Stimulated activated CD4-positive, alpha-beta T cell treated with anti-CD3 and anti-CD28 coated beads, Interleukin-1b, Interleukin-23, amount 100 ng/mL, for 24 hours (primary cell): ENCODE results near the gene RBM18.
A peak's percentile ranks its signal among the peaks of the same experiment; 100 is the strongest.

Experiments
- DNase-seq, 4 experiments: peaks; one replicate each; pipeline ENCODE4 v3.0.0-alpha.2; 2020; ENCODE audit warnings: low read depth in 4 of 4, low spot score in 1 of 4

RBM18 gene

DNA sequence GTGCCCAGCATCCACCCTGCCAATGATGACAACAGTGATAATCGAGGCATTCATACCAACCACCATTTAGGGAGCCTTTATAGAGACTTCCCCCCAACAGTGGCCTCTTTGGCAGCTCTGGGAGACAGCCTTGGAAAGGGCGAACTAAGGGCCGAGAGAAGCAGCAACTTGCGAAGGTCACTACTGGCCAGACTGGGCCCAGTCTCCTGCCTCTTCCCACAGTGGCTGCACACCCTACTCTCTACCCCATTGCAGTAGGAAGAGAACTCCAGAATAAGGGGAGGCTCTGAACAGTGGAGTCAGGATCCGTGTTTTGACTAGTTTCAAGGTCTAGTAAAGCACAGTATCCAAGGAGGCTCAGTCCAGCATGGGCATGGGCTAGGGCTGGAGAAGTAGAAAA is 41.2 kb downstream of the RBM18 start:
- DNase-seq: no peak

DNA sequence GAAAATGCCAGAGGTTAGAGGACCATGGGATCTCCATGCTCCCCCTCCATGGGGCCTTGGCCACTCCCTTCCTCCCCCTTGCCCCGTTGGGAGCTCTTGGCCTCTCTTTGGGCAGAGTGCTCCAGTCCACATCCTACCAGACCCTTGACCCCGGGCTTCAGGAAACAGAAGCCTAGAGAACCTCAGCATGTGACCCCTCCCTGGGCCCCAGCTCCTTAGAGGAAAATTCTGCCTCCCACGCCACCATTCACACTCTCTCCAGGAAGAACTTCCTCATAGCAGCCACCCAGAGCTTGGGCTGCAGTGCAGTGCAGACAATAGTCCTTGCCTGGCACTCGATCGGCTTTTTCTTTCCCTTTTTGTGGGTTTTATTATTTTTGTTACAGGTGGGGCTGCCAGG is 41.8 kb downstream of the RBM18 start:
- no peak for DNase-seq

DNA sequence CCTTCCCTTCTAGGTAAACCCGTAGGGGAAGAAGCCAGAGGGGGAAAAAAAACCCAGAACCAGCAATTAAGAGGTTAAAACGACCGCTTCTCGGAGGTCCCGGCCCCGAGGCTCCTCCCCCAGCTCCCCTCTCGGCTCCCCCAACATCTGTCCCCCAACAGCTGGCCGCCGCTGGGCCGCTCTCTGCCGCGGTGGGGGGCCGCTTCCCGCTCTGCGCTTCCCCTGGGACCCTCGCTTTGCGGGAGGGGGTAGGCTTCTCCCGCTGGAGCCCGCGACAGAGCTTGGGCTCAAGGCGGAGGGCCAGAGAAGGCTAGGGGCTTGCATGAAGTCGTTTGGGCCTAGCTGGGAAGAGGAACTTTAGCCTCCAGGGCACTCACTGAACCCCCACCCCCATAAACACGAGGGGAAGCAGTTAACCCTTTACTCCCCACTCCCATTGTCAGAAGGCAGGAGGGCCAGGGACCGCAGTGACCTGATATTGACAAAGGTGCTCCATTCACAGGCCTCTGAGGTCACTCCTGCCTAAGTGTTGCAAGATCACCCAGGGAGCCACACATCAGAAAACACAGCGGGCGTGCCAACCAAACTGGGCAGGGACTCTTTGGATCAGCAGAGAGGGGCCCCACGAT is 43.3 kb downstream of the RBM18 start:
- DNase-seq: no peak

DNA sequence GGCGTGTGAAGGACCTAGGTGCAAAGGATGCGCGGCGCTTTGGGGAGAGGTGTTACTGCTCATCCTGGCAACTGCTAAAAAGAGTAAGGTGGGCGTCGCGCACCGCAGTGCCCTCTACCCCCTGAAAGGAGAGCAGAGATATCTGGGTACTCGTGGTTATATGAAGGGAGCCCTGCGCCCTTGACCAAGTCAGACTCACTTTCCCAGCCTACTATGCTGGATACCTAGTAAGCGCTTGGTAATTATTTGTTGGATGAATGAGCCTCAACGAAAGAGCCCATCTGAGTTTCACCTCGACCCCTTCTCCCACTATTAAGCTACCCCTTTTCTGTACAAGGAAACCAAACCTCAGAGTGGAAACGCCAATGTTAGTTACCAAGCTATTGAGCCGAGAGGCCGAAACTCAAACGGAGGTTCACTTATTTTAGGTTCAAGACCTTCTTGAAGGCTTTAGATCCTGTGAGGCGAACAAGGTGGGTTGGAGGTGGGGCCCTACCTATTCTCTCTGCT is 43.9 kb downstream of the RBM18 start:
- DNase-seq: no peak

DNA sequence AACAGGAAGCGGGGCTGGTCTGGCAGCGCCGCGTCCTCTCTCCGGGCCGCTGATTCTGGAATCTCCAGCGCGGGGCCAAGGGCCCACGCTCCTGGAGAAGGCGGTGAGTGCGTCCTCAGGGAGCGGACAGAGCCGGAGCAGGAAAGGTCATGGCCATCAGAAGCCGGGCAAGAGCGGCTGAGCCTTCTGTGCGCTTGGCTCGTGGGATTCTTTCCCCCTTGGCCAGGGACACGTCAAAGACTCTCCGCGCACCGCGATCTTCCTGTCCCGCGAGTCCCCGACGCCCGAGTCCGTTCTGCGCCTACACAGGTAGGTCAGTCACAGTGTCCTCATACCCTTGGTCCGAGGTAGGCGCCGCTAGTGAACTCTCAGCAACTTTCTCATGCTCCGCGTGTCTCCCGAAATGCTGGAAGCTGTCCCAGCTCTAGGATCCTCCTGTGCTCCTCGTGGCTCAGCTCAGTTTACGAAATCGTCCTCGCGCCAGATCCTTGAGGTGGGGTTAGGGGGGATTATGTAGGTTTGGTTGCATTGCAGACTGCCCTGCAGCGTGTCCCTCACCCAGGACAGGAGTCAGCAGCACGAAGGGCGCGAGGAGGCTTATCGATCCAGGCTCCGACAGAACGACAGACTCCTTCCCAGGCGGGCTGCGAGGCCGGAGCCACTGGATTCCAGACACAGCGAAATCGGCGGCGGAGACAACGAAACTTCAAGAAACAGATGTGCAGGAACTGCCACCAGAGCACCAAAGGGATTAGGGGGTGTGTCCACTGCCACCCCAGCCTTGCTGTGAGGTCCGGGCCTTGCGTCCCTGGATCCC is 44.6 kb downstream of the RBM18 start:
- no peak for DNase-seq

DNA sequence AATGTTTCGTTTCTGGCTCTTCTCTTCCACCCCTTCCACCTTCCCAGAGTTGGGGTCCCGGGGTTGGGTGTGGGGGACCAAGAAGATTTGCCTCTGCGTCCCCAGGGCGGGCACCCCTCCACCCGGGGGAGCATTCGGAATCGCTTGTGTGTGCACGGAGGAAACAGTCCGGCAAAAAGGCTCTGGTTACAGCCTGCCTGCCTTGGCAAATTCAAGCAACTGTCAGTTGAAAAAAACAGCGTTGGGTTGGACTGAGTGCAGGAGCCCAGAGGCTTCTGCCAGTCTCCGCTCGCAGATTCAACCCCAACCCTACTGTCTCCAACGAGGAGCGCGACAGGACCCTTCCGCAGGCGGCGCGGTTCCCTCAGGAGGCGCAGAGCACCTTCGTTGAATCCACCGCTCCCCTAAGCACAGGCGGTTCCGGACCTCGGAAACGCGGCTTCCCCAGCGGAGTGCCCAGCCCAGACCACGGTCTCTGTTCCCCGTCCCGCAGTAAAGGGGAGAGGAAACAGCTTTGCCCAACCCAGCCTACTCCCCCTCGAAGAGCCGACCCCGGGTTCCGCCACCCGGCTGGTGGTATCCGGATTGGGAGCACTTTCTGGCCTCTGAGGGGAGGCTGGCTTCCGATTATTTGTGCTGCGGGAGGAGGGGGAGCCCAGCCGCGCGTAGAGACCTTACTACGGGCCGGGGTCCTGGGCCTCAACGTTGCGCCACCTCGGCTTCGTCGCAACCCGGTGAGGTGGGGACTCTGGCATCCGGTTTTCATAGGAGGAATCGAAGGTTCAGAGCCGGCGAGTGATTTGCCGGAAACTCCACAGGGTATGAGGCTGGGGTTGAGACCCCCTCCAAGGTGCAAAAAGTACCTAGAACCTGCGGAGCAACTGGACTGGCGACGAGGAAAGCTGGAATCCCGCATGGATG is 45.4 kb downstream of the RBM18 start:
- DNase-seq: no peak

DNA sequence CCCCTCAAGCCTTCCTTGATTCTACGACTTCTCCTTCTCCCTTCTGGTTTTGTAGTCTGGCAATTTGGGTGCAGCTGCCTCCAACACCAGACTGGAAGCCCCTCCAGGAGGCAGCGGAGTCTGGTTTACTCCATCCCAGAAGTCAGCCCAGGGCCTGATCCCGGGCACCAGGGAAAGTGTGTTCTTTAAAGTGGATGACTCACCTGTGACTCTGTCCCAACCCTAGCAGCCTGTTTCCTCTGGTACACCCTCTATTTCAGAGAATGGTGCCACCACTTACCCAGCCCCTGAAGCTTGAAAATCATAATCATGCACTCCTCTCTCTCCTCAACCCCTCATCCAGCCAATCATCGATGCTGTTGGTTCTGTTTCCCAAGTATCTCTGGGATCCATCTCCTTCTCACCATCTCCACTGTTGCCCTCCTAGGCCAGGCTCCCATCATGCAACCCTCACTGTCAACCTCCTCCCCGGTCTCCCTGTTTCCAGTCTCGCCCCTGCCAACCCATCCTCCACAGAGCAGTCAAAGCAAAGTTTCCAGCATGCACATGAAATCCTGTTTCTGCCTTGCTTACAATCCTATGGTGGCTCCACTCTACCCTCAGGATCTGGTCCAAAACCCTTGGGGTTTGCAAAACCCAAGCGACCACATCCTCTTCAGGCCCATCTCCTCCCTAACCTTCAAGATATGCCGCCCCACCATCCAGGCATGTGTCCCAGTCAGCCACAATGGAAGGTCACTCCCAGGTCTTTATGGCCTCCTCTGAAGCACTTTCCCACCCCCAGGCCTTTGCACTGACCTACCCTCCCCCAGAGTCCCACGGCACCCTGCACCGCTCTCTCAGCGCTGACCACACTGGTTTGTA is 46.3 kb downstream of the RBM18 start:
- DNase-seq: no peak

DNA sequence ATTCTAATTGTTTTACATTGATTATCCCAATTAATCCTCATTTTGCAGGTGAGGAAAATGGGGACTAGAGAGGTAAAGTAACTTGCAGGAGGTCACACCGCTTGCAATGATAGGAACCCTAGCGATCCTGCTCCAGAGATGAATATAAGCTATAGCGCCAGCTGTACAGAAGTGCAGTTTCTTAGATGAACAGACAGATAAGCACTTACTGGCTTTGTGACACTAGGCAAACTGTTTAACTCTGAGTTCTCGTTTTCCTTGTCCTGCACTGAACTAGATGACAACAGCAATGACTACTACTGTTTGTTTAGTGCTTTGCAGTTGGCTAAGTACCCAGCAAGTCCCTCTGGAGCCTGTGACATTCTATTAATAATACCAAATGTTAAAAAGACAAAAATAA is 47.0 kb downstream of the RBM18 start:
- no peak for DNase-seq

DNA sequence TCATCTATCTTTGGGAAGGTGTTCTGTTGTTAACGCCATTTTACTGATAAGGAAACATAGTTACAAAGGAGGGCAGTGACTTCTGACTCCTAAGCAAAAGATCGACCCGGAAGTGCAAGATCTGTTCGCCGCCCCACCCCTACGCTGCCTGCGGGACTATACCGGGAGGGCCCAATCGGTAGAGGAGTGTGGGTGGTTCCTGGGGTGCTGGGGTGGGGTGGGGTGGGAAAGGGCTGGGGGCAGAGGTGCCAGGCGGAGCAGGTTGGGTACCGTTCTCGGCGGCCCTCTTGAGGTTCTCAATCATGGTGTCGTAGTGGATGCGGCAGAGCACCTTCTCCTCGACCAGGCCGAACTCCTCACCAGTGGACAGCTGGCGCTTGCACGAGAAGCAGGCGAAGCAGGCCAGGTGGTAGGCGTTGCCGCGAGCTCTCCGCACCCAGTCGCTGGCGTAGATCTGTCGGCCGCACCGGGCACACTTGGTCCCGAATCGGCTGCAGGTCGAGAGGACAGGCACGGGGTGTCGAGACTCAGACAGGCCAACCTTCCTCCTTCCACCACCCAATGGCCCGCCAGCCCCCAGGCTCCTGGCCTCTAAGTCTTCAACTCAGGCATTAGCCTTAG is 47.7 kb downstream of the RBM18 start:
- no peak for DNase-seq

DNA sequence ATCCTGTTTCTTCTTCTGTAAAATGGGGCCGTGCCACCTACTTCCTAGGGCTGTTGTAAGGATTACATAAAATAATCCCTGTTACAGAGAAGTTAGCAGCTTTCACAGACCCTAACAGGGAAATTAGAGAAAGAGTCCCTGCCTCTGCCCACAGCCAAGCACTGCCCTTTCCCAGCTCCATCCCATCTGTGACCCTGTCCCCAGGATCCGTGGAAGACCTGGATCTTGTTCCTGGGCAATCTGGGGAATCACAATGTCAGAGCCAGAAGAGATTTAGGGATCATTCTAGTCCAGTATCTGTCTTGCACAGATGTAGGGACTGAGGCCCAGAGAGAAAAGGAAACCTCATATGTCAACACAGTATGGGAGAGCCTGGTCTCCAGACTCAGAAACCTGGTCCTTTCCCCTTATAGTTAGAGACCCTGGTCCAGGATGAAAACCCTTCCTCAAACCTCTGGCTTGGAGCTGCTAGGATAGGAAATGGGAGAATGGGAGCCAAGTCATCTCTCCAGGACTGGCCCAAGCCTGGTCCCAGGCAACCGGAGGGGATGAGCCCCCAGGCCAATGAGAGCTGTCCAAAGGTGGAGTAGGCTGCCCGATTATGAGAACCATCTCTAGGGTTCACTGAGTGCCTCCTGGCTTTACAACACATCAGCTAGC is 48.4 kb downstream of the RBM18 start:
- no peak for DNase-seq

DNA sequence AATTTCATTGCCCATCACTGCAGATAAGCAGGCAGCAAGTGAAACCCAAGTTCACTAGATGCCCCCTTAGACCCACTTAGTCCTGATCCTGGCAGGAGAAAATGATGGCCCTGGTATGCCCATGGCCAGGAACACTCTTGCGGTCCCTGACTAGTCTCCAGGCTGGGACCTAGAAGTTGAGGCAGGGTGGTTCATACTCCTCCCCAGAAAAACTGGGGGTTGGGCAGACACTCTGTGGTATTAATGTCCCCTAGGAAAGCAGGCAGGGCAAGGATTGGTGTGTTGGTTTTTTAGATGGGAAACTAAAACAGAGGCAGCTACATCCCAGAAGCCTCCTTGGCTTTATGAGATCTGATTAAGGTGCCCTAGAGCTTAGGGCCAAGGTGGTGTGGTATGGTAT is 49.0 kb downstream of the RBM18 start:
- no peak for DNase-seq

DNA sequence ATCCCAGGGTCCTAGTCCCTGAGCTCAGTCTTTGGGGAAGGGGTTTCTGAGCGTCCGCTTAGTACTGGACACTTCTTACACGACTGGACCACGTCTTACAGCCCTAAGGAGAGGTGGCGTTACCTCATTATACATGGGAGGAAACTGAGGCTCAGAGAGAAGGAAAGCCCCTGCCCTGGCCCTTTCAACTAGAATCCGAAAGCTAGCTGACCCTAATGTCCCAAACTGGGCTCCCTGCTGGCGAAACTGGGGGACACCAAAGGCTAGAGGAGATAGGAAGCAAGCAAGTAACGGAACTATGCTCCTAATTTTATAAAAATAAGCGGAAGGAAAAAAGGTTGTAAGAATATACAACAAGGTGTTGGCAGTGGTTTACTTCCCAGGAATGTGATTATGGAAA is 50.1 kb downstream of the RBM18 start:
- no peak for DNase-seq

DNA sequence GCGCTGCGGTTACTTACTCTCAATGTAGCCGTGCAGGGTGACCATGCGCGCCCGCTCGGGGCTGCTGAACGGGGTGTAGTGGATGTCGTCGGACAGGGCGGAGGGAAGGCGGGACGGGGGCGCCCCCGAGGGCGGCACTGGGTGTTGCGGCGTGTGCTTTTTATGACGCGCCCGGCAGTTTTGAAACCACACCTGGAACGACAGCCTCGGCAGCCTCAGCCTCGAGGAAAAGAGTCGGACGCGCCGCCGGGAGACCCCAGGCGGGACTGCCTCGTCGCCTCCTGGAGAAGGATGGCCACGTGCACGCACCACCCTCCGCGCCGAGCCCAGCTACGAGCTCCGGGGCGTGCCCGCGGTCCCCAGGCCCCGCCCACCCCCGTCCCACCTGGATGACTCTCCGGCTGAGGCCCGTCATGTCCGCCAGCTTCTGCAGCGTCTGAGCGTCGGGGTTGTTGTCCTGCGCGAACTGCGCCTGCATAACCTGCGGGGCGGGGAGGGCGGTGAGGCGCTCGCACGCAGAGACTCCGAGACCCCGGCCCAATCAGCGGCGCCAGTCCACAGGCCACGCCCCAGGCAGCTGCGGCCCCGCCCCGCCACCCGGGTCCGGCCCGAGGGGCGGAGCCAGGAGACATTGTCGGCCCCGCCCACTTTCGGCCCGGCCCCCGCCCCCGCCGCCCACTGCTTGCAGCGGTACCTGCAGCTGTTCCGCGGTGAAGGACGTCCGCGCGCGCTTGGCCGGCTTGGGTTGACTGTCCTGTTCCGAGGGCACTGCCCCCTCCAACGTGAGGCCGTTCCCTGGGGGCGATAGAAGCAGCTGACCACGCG is 50.8 kb downstream of the RBM18 start:
- DNase-seq: peak in 3 of 4 experiments; percentile 9 to 38 (median 19)

DNA sequence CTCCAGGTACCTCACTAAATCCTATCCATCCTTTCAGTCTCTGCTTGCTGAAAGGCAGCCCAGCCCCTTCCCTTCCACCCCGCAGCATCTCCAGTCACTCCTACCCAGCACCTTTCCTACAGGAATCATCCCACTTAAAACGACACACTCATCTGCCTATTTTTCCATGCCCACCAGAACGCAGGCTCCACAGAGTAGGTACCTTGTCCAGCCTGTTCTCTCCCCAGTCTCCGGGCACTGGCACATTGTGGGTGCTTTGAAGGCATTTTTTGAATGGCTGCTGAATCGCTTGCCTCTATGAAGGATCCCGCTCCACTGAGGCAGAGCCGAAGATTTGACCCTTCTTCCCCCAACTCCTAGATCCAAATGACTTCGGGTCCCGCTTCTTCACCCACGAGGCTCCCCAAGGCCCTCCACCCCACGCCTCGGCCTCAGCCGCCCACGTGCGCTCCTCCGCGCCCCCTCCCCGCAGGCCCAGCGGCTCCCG is 51.5 kb downstream of the RBM18 start:
- DNase-seq: no peak

DNA sequence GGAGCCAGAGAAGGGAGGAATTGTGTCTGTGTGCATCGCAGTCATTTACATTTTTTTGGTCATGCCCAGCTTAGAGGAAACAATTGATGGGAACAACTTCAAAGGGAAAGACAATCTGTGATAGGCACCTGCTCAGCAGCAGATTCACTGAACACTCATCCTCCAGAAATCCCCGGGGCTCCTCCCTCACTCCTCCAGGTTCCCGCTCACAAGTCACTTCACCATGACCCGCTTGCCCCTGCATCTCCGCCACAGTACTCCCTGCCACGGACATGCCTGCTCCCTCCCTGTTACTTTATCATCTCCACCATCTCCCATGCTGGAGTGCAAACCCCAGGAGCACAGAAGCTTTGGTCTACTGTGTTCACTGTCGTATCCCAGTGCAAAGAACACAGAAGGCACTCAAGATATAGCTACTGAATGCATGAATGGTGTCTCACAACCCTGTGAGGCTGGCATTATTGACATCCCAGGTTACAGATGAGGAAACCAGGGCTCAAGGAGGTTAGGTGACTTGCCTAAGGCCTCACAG is 52.1 kb downstream of the RBM18 start:
- DNase-seq: no peak

DNA sequence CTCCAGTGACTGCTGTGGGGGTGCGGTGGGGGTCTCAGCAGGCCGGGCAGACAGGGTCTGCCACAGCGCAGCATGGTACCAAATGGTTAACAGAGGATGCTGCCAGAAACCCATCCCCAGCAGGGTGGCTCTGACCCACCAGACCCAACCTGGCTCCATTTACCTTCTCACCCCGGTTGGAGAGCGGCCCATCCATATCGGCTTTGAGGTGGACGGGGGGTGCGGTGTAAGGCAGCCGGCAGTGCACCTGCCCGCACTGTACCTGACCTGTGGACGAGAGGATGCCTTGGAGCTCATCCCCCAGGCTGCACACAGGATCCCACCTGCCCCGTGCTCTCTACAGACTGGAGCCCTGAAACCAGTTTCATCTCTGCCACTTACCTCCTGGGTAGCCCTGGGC is 55.2 kb downstream of the RBM18 start:
- DNase-seq: no peak

DNA sequence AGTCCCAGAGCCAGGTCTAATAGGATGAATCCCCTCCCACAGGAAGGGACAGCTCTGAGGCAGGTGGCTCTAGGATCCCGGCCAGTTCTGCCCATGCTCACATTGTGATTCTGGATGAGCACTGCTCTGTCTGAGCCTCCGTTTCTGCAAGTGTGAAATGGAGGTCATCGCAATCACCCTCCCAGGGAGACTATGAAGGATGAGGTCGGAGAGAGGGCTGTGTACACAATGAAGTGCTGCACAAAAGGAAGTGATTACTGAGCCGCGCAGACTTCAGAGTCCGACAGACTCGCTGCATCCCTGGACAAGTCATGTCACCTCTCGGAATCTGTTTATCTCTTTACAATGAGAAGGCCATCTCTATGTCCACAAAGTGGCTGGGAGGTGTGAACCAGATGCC is 57.5 kb downstream of the RBM18 start:
- DNase-seq: no peak
